ENCODE measurements around the gene CYP11A1.
"Not testable (repeated sequence)": the region's sequence is repeated elsewhere in the genome, so short reads cannot be mapped to it uniquely, and the experiment has no call there.

DNA sequence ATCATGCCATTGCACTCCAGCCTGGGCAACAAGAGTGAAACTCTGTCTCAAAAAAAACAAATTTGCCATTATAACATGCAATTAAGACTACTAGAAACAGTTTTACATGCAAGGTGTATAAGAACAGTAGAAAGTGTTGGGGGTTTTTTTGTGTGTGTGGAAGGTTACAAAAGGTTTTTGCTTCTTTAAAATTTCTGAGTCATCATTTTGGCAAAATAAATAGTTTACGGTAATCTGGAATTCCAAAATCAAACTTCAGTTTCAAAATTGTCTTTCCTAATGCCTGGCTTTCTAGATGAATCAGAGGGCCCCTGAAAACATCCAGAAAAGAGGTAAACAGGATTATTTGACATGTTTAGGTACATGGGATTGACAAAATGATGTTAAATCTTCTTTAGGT lies 6.6 kb downstream of the CYP11A1 start:
- not testable (repeated sequence) for TF ChIP-seq CTCF (conservative IDR thresholded peaks at IDR 0.05); ZFX (IDR thresholded peaks at IDR 0.05)
